Activated gamma-delta T cell treated with anti-CD3 and anti-CD28 coated beads, Interleukin-2, amount 50 U/mL, for 16 hours (primary cell): ENCODE data around the gene MAP4K3.
"Not testable (repeated sequence)": the region's sequence is repeated elsewhere in the genome, so short reads cannot be mapped to it uniquely, and the experiment has no call there.

Experiments used
- DNase-seq: peaks from one replicate; pipeline ENCODE4 v3.0.0-alpha.2; 2020; ENCODE audit warnings: low read depth

MAP4K3 gene

GRCh38 chr2:39301352-39301751 is 135.7 kb downstream of the MAP4K3 start:
- no peak for DNase-seq

DNA sequence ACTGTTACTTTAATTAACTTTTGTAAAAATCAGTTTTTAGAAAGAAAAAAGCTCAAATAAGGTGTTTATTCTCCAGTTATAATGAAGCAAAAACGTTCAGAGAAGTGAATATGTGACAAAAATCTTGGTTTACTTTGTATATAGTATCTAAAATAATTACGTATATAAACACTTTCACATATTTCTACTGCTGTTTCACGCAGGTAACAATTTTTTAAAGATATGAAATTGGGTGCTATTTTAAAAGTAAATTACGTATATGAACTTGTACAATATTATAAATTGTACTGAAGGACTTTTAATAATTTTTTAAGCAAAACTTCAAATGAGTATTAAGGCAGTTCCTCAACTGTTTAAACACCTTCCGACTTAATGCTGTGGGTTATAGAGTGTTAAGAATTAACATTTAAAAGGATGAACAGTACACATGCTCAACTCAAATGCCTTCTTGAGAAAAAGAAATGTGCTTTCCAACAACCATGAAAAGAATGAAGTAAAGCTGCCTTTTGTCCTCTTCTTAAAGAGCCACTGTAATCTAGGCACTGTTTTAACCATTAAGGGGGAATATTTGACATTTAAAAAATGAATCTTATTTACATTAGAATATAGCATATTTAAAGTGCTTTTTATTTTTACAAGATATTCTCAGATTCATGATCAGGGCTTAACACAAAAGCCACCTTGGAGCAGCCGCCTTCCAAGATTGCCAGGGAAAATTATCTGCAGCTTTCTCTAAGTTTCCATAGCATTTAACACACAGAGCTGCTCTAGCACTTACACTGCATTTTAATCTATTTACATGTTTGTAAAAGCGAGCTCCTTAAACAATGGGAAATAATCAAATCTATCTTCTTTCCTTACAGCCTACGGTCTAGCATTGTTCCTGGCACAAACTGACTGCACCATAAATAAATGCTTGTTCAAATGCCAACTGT is 136.8 kb downstream of the MAP4K3 start:
- DNase-seq, result no peak

DNA sequence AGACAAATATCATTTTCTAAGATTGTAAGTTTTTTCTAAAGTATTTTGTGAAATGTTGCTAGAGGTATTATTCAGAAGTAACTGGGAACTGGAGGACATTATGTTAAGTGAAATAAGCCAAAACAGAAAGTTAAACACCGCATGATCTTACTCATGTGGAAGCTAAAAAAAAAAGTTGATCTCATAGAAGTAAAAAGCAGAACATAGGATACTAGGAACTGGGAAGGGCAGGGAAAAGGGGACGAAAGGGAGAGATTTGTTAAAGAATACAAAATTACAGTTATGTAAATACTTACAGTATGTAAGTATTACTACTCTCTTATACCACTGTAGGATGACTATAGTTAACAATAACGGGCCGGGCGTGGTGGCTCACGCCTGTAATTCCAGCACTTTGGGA is 146.7 kb downstream of the MAP4K3 start:
- no peak for DNase-seq

- DNase-seq, result no peak
Observed at GRCh38 chr2:39289609-39290008, 147.5 kb downstream of the MAP4K3 start.

- DNase-seq, result no peak
Observed at GRCh38 chr2:39283561-39283960, 153.5 kb downstream of the MAP4K3 start.

- DNase-seq, result no peak
Observed at GRCh38 chr2:39281391-39281790, 155.7 kb downstream of the MAP4K3 start.

DNA sequence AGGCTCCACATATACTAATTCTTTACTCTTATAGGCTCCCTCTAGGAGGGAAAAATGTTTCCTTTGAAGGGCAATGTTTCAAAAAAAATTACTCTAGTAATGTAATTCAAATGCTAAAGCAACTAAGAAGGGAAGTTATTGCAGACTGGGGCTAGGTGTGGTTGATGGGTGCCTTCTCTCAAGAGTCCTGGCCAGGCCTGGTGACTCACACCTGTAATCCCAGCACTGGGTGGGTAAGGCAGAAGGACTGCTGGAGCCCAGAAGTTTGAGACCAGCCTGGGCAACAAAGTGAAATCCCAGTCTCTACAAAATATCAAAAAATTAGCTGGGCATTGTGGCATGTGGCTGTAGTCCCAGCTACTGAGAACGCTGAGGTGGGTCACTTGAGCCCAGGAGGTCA is 162.1 kb downstream of the MAP4K3 start:
- DNase-seq, result no peak

DNA sequence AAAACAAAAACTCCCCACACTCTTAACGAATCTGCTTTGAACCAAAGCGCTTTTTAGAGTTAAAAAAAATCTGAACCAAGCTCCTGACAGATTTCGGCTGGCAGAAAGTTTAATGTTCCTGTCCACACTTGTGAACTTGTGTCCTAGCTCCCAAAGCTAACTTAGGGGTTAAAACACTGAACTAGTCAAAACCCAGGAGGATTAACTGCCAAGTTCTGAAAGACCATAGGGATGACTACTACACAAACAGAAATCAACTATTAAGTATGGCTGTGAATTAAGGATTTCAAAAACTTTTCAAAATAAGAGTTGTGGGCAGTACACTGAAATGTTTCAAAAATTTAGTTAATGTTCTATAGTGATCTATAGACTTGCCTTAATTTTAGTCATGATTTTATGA is 167.1 kb downstream of the MAP4K3 start:
- no peak for DNase-seq

DNA sequence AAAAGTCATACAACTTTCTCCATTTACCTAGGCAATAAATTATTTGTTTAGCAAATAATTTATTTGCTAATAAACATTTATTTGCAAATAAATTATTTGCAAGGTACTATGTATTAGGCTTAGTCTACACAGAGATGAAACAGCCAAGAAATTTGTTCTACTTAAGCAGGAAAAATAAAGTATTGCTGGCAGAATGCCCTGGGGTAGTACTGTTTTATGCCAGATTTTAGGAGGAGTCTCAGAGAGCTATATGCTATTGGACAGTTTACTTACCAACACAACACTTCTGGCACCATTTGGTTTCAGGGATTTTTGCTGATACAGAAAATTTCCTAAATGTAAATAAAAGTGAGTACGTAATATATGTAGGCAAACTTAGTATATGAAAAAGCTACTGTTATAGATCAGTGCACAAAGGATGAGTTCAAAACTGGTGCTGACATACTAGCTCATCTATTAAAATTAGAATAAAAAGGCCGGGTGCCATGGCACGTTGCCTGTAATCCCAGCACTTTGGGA is 170.1 kb downstream of the MAP4K3 start:
- DNase-seq, result no peak

DNA sequence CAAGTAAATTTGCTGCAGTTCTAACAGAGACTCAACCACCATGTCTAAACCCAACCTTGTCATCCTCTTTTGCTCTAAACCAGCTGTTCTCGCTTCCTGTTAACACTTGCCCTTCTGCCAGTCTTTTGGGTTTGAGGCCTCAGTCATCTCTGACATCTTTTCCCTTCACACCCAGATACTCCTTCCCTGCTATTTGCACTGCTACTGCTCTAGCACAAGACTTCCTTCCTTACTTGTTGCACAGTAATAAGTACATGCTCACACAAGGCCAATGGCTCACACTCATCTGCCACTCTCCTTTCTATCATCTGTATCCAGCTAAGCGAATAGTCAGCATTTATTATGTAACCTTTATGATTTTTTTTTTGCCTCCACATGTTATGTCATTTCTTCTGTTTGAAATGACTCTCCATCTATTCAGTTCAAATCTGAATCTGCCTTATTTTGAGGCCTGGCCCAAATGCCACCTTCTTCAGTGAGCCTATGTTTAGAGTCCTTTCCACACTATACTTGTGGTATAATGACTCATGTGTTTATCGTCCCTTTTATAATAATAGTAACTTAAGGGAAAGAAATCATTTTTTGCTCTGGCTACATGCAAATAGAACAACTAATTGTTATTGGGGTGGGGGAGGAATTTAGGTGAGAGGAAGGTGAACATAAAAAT is 170.8 kb downstream of the MAP4K3 start:
- no peak for DNase-seq

DNA sequence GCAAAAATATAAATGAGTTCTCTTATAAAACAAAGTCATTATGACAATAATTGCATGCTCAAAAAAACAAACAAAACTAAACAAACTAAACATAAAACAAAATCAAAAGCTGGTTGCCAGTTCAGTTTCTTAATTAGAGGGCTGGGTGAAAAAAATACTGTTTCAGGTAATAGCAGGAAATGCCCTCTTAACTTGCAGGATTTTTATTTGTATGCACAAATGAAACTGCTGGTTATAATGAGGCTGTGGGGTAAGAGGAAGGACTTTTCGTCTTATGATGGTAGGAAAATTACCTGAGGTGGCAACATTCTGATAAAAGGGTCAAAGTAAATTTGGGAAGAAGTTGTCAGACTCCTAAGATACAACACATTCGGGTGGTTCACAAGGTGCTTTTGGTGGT is 171.8 kb downstream of the MAP4K3 start:
- no peak for DNase-seq

DNA sequence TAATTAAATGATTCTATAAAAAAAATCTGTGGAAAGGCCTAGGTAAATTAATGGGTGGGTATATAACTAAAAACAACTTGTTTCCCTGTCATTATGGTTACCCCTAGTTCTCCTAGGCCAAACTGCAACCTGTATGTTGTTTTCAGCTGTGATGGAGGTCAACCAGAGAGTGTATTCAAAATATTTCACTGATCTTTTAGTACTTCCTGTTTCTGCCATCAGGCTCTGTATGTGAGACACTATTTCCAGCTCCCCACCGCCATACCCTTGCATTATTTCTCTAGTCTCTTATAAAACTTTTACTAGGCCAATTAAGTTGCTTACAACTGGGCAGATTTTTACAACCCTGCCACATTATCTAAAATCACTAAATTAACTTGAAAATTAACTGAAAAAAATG is 172.4 kb downstream of the MAP4K3 start:
- DNase-seq, result no peak

DNA sequence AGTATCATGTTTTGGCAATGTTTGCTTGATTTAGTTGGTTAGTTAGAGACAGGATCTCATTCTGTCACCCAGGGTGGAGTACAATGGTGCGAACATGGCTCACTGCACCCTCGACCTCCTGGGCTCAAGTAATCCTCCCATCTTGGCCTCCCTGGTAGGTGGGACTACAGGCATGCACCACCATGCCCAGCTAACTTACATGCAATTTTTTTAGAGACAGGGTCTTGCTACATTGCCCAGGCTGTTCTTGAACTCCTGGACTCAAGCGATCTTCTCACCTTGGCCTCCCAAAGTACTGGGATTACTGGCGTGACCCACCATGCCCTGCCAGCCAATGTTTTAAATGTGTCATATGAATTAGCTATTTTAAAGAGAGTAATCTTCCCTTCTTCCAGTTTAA is 177.0 kb downstream of the MAP4K3 start:
- no peak for DNase-seq

- DNase-seq, result no peak
Observed at GRCh38 chr2:39256040-39256439, 181.0 kb downstream of the MAP4K3 start.

GRCh38 chr2:39252888-39253518 is 184.1 kb downstream of the MAP4K3 start:
- no peak for DNase-seq

GRCh38 chr2:39247512-39248043 is 189.5 kb downstream of the MAP4K3 start:
- DNase-seq, result no peak

DNA sequence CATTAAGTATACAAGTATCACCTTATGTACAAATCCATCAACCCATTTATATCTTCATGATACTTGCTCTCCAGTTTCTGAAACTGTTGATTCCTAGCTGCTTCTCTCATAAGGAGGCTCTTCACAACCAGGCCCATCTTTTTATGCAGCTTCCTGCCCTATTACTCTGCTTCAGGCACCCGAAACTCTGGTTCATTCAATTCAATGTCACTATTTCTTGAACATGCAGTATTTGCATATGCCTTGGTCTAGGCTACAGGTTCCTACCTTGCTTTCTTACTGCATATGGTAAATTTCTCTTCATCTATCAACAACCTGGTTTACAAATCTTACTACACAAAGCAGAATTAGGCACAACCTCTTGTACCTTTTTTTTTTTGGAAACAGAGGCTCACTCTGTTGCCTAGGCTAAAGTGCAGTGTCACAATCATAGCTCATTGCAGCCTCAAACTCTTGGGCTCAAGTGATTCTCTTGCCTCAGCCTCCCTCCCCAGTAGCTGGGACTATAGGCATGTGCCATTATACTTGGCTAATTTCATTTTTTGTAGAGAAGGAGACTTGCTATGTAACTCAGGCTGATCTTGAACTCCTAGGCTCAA is 190.6 kb downstream of the MAP4K3 start:
- DNase-seq, result no peak

GRCh38 chr2:39244963-39245625 is 192.0 kb downstream of the MAP4K3 start:
- not testable (repeated sequence) for DNase-seq

DNA sequence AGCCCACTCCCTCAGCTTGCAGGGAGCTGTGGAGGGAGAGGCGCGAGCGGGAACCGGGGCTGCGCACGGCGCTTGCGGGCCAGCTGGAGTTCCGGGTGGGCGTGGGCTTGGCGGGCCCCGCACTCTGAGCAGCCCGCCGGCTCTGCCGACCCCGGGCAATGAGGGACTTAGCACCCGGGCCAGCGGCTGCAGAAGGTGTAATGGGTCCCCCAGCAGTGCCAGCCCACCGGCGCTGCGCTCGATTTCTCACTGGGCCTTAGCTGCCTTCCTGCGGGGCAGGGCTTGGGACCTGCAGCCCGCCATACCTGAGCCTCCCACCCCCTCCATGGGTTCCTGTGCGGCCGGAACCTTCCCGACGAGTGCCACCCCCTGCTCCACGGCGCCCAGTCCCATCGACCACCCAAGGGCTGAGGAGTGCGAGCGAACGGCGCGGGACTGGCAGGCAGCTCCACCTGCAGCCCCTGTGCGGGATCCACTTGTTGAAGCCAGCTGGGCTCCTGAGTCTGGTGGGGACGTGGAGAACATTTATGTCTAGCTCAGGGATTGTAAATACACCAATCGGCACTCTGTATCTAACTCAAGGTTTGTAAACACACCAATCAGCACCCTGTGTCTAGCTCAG is 192.7 kb downstream of the MAP4K3 start:
- DNase-seq, result not testable (repeated sequence)

- no peak for DNase-seq
Observed at GRCh38 chr2:39243469-39244123, 193.5 kb downstream of the MAP4K3 start, which contains the start of gene CDKL4. Gene CDKL4, minus strand, starts transcription at chr2:39243970.
